ENCODE measurements around the gene ACTC1. TPM values are rescaled to one million over a fixed set of nuclear protein-coding genes. Genes with fewer than 3 reads are reported as not detected.
"Not testable (repeated sequence)": the region's sequence is repeated elsewhere in the genome, so short reads cannot be mapped to it uniquely, and the experiment has no call there.

Gene ACTC1
- total RNA-seq, 2 donors from 2014 or later = 47.7 to 125 TPM

DNA sequence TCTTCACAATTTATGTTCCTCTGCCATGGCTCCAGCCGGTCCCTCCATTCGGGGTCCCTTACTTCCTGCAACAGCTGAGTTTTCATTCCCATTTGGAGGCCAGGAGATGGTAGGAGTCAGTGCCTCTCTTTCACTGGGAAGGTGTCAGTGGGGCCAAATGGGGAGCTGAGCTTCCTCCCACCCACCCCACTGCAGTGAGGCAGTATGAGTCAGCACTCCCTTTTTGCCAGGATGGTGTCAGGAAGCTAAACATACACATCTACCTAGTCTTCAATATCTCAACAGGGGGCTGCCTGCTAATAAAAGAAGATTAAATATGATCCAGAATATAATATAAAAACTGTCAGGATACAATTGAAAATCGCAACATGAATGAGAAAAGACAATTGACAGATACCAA lies 12.7 kb upstream of the ACTC1 start:
- DNase-seq (ENCODE audit: low spot score) (no peak), ATAC-seq (ENCODE audit: insufficient number of reproducible peaks, low FRiP score, low read depth) (no peak)
- H3K36me3 ChIP-seq = no peaks in the 10 kb centered on the region
- H3K27ac ChIP-seq = no peak overlapping the region
- no peaks in the 10 kb centered on the region for H3K9me3 ChIP-seq
- no peak overlapping the region for H3K4me3 ChIP-seq
- peaks cover 11 to 42% of the 10 kb centered on the region in 2 donors for H3K4me1 ChIP-seq (ENCODE audit: control insufficient read depth in 1 of 2, low read depth in 2 of 2)
- H3K27me3 ChIP-seq (replicated peaks; ENCODE audit: insufficient read depth) = no peaks in the 10 kb centered on the region
- TF ChIP-seq, protein P1, sequence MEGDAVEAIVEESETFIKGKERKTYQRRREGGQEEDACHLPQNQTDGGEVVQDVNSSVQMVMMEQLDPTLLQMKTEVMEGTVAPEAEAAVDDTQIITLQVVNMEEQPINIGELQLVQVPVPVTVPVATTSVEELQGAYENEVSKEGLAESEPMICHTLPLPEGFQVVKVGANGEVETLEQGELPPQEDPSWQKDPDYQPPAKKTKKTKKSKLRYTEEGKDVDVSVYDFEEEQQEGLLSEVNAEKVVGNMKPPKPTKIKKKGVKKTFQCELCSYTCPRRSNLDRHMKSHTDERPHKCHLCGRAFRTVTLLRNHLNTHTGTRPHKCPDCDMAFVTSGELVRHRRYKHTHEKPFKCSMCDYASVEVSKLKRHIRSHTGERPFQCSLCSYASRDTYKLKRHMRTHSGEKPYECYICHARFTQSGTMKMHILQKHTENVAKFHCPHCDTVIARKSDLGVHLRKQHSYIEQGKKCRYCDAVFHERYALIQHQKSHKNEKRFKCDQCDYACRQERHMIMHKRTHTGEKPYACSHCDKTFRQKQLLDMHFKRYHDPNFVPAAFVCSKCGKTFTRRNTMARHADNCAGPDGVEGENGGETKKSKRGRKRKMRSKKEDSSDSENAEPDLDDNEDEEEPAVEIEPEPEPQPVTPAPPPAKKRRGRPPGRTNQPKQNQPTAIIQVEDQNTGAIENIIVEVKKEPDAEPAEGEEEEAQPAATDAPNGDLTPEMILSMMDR (IDR thresholded peaks at IDR 0.05) = no peak

DNA sequence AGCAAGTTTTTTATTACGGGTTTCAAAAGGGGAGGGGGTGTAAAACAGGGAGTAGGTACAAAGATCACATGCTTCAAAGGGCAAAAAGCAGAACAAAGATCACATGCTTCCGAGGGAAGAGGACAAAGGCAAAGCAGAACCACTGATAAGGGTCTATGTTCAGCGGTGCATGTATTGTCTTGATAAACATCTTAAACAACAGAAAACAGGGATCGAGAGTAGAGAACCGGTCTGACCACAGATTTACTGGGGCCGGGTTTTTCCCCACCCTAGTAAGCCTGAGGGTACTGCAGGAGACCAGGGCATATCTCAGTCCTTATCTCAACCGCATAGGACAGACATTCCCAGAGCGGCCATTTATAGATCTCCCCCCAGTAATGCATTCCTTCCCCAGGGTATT lies 11.9 kb upstream of the ACTC1 start:
- H3K27ac ChIP-seq; DNase-seq (ENCODE audit: low spot score); ATAC-seq (ENCODE audit: insufficient number of reproducible peaks, low FRiP score, low read depth); H3K9me3 ChIP-seq; H3K36me3 ChIP-seq; H3K27me3 ChIP-seq (replicated peaks; ENCODE audit: insufficient read depth); H3K4me3 ChIP-seq: not testable (repeated sequence)
- peaks cover 7 to 34% of the 10 kb centered on the region in 2 donors for H3K4me1 ChIP-seq (ENCODE audit: control insufficient read depth in 1 of 2, low read depth in 2 of 2)

DNA sequence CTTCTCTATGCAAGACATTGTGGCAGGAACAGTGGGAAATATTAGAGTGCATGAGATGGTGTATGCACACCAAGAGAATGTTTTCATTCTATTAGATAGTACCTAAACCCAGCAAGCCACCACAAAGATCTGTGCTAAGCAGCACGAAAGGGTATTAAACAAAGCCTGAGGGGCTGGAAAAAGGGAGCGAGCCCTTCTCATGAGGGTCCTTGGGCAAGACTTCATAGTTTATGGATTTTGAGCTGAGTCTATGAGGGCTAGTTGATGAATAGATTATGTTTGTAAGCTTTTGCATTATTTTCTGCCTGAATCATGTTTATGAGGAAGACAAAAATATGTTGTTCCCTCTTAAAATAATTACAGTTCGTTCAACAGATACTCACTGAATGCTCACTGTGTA lies 9.4 kb upstream of the ACTC1 start:
- Histone ChIP-seq H3K4me1 (ENCODE audit: control insufficient read depth in 1 of 2, low read depth in 2 of 2) (peaks cover under 1 to 21% of the 10 kb centered on the region in 2 donors), H3K9me3 (no peaks in the 10 kb centered on the region), H3K4me3 (no peak overlapping the region), H3K27me3 (replicated peaks; ENCODE audit: insufficient read depth) (no peaks in the 10 kb centered on the region), H3K36me3 (no peaks in the 10 kb centered on the region), H3K27ac (no peak overlapping the region)
- no peak for DNase-seq (ENCODE audit: low spot score)
- no peak for ATAC-seq (ENCODE audit: insufficient number of reproducible peaks, low FRiP score, low read depth)
- TF ChIP-seq, protein P1 (IDR thresholded peaks at IDR 0.05) = no peak

DNA sequence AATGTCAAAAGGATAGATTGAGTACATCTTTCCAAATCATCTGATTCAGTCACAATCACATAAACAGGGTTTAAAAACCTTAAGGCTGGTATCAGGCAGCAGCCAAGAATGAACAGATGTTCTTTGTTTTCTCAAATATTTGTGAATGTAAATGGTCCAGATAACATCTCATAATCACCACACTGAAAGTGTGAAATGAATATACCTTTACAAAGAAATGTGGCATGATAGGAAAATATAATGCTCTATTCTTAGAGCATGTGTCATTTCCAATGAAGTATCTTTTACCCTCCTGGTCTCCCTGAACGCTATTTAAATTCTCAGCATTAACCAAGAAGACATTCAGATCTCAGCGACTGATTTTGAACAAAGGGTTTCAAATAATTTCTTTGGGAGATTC lies 8.8 kb upstream of the ACTC1 start:
- no peaks in the 10 kb centered on the region for H3K9me3 ChIP-seq
- DNase-seq (ENCODE audit: low spot score) (no peak), ATAC-seq (ENCODE audit: insufficient number of reproducible peaks, low FRiP score, low read depth) (no peak)
- H3K27ac ChIP-seq = no peak overlapping the region
- H3K36me3 ChIP-seq = no peaks in the 10 kb centered on the region
- TF ChIP-seq, protein P1 (IDR thresholded peaks at IDR 0.05) = no peak
- no peaks in the 10 kb centered on the region for H3K27me3 ChIP-seq (replicated peaks; ENCODE audit: insufficient read depth)
- H3K4me3 ChIP-seq = no peak overlapping the region
- H3K4me1 ChIP-seq (ENCODE audit: control insufficient read depth in 1 of 2, low read depth in 2 of 2) = peaks cover 2 to 21% of the 10 kb centered on the region in 2 donors

DNA sequence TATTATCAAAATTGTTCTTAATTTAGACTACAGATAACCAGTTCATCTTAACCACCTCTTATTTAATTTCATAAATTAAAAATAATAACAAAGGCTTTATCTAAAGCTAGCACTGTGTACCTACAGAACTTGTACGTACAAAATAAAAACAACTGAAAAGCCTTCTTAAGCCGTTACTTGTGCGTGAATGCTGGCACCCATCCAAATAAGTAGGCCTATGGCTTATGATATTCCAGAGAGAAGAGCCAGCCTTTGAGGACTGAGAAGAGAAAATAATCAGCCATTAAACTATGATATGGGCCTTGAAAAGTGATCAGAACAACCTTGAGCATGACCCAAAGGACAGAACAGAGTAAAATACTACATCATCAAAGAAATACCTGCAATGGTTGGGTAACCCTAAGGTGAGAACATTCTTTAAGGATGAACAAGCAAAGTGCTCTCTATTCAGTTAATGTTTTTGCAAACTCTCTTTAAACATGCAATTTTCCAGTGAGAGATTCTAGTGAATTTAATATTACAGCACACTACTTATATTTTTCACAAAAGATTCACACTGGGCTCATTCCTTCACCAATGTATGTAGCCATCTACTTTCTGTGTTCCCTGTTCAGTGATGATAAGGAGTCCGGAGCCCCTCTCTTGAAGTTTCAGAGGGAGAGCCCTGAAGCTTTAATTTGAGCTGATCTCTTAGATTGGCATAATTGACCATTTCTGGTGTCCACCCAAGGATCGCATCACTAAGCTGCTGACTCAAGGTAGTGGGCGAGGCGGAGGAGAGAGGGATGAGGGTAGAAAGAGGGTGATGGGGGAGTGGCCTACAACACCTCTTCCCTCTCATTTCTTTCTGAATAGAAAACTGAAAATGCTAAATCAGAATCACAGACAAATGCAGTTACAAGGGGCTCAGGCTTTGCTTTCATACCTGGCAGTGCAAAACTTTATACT lies 7.7 kb upstream of the ACTC1 start:
- Histone ChIP-seq H3K9me3 (no peaks in the 10 kb centered on the region), H3K27ac (no peak overlapping the region), H3K36me3 (no peaks in the 10 kb centered on the region), H3K4me3 (no peak overlapping the region), H3K4me1 (ENCODE audit: control insufficient read depth in 1 of 2, low read depth in 2 of 2) (peaks cover 2 to 22% of the 10 kb centered on the region in 2 donors), H3K27me3 (replicated peaks; ENCODE audit: insufficient read depth) (no peaks in the 10 kb centered on the region)
- TF ChIP-seq, protein P1 (IDR thresholded peaks at IDR 0.05) = no peak
- no peak for DNase-seq (ENCODE audit: low spot score)
- ATAC-seq (ENCODE audit: insufficient number of reproducible peaks, low FRiP score, low read depth) = no peak
